ENCODE data around the gene LAD1. TPM values are rescaled to one million over a fixed set of nuclear protein-coding genes. Genes with fewer than 3 reads are reported as not detected.
A peak's percentile ranks its signal among the peaks of the same experiment; 100 is the strongest.

The LAD1 gene
- total RNA-seq, 4 donors from 2014 or later: 0.26 to 4.8 (median 0.29) TPM; not detected in 1

DNA sequence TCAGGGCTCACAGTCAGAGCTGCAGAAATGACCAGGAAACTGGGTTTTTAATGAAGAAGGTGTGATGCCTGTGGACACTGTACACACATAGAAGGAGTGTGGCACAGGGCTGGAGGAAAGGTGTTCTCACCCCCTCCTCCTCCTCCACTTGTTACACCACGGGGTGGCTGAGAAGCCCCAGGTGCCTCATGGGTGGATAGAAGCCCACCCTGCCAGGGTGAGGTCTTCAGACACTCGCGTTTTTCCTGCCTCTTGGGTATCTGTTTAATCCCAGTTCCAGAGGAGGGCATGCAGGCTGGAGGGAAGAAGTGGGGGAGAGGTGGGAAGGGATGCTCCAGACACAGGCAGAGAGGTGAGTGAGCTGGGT, 9.7 kb upstream of the LAD1 start:
- no peaks in the 10 kb centered on the region for H3K27me3 ChIP-seq
- TF ChIP-seq, protein P1, sequence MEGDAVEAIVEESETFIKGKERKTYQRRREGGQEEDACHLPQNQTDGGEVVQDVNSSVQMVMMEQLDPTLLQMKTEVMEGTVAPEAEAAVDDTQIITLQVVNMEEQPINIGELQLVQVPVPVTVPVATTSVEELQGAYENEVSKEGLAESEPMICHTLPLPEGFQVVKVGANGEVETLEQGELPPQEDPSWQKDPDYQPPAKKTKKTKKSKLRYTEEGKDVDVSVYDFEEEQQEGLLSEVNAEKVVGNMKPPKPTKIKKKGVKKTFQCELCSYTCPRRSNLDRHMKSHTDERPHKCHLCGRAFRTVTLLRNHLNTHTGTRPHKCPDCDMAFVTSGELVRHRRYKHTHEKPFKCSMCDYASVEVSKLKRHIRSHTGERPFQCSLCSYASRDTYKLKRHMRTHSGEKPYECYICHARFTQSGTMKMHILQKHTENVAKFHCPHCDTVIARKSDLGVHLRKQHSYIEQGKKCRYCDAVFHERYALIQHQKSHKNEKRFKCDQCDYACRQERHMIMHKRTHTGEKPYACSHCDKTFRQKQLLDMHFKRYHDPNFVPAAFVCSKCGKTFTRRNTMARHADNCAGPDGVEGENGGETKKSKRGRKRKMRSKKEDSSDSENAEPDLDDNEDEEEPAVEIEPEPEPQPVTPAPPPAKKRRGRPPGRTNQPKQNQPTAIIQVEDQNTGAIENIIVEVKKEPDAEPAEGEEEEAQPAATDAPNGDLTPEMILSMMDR (IDR thresholded peaks at IDR 0.05): no peak
- no peak for TF ChIP-seq POLR2A (IDR thresholded peaks at IDR 0.05)

GRCh38 chr1:201408176-201408833, 9.2 kb upstream of the LAD1 start:
- H3K27ac ChIP-seq: no peak overlapping the region
- no peaks in the 10 kb centered on the region for H3K9me3 ChIP-seq
- H3K36me3 ChIP-seq: no peaks in the 10 kb centered on the region
- intact Hi-C loops (cut with DNase I; ENCODE audit: low total_unique reads): no loop called here
- no peaks in the 10 kb centered on the region for H3K4me1 ChIP-seq
- TF ChIP-seq, protein P1 (IDR thresholded peaks at IDR 0.05): peak; percentile 69 to 82 (median 72)
- TF ChIP-seq POLR2A (IDR thresholded peaks at IDR 0.05): no peak
- H3K27me3 ChIP-seq: no peaks in the 10 kb centered on the region
- H3K4me3 ChIP-seq: no peak overlapping the region
- DNase-seq: peak; percentile 60 to 62

More for the DNA sequence above, 9.7 kb upstream of the LAD1 start:
- Histone ChIP-seq H3K9me3 (no peaks in the 10 kb centered on the region), H3K36me3 (no peaks in the 10 kb centered on the region), H3K4me3 (no peak overlapping the region), H3K4me1 (no peaks in the 10 kb centered on the region), H3K27ac (no peak overlapping the region)
- intact Hi-C loops (cut with DNase I; ENCODE audit: low total_unique reads): no loop called here
- DNase-seq: no peak

- TF ChIP-seq, protein P1 (IDR thresholded peaks at IDR 0.05): no peak
- TF ChIP-seq POLR2A (IDR thresholded peaks at IDR 0.05): no peak
- H3K9me3 ChIP-seq: no peaks in the 10 kb centered on the region
- H3K27ac ChIP-seq: no peak overlapping the region
- no peak overlapping the region for H3K4me3 ChIP-seq
- H3K36me3 ChIP-seq: no peaks in the 10 kb centered on the region
- H3K27me3 ChIP-seq: no peaks in the 10 kb centered on the region
- intact Hi-C loops (cut with DNase I; ENCODE audit: low total_unique reads): no loop called here
- no peak for DNase-seq
- no peaks in the 10 kb centered on the region for H3K4me1 ChIP-seq
Measured at GRCh38 chr1:201406831-201407406, 7.8 kb upstream of the LAD1 start.

- Histone ChIP-seq H3K4me1 (no peaks in the 10 kb centered on the region), H3K27ac (no peak overlapping the region)
- intact Hi-C loops (cut with DNase I; ENCODE audit: low total_unique reads): no loop called here
Measured at GRCh38 chr1:201405484-201405831, 6.3 kb upstream of the LAD1 start.

More at GRCh38 chr1:201405484-201405831, 6.3 kb upstream of the LAD1 start:
- Histone ChIP-seq H3K27me3 (no peaks in the 10 kb centered on the region), H3K36me3 (no peaks in the 10 kb centered on the region), H3K4me3 (no peak overlapping the region), H3K9me3 (no peaks in the 10 kb centered on the region)
- DNase-seq: no peak
- TF ChIP-seq POLR2A (IDR thresholded peaks at IDR 0.05): no peak
- TF ChIP-seq, protein P1 (IDR thresholded peaks at IDR 0.05): no peak
